WERI-Rb-1 (cell line): Measurements from ENCODE around the gene NES.

ENCODE experiments used
- DNase-seq: peaks from one replicate; pipeline ENCODE4 v3.0.0-alpha.2; 2020
- H3K27ac ChIP-seq: fragments of 250-450 bp; sonication (Bioruptor Pico); 2 replicates; pipeline ENCODE4 v1.5.1; 2020; ENCODE audit warnings: mild to moderate bottlenecking, moderate library complexity
- H3K27me3 ChIP-seq: fragments of 250-450 bp; sonication (Bioruptor Pico); 2 replicates; pipeline ENCODE4 v1.5.1; 2021; ENCODE audit warnings: mild to moderate bottlenecking, low read depth, moderate library complexity; ENCODE audit not compliant: insufficient read depth, severe bottlenecking
- H3K36me3 ChIP-seq: fragments of 250-450 bp; sonication (Bioruptor Pico); 2 replicates; pipeline ENCODE4 v1.5.1; 2020; ENCODE audit warnings: mild to moderate bottlenecking, moderate library complexity
- H3K4me3 ChIP-seq: 2 replicates; pipeline ENCODE4 v1.5.1; 2011; ENCODE audit warnings: low read depth, mild to moderate bottlenecking, control low read depth, low read length
- H3K9me3 ChIP-seq: fragments of 250-450 bp; sonication (Bioruptor Pico); 2 replicates; pipeline ENCODE4 v1.5.1; 2021; ENCODE audit warnings: mild to moderate bottlenecking, moderate library complexity; ENCODE audit not compliant: severe bottlenecking
- CTCF ChIP-seq: IDR thresholded peaks from 2 replicates; pipeline ENCODE4 v1.5.1; 2011; ENCODE audit warnings: low read depth, mild to moderate bottlenecking, control low read depth, inconsistent platforms, low read length

The NES gene, protein sequence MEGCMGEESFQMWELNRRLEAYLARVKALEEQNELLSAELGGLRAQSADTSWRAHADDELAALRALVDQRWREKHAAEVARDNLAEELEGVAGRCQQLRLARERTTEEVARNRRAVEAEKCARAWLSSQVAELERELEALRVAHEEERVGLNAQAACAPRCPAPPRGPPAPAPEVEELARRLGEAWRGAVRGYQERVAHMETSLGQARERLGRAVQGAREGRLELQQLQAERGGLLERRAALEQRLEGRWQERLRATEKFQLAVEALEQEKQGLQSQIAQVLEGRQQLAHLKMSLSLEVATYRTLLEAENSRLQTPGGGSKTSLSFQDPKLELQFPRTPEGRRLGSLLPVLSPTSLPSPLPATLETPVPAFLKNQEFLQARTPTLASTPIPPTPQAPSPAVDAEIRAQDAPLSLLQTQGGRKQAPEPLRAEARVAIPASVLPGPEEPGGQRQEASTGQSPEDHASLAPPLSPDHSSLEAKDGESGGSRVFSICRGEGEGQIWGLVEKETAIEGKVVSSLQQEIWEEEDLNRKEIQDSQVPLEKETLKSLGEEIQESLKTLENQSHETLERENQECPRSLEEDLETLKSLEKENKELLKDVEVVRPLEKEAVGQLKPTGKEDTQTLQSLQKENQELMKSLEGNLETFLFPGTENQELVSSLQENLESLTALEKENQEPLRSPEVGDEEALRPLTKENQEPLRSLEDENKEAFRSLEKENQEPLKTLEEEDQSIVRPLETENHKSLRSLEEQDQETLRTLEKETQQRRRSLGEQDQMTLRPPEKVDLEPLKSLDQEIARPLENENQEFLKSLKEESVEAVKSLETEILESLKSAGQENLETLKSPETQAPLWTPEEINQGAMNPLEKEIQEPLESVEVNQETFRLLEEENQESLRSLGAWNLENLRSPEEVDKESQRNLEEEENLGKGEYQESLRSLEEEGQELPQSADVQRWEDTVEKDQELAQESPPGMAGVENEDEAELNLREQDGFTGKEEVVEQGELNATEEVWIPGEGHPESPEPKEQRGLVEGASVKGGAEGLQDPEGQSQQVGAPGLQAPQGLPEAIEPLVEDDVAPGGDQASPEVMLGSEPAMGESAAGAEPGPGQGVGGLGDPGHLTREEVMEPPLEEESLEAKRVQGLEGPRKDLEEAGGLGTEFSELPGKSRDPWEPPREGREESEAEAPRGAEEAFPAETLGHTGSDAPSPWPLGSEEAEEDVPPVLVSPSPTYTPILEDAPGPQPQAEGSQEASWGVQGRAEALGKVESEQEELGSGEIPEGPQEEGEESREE (N-terminal part only)

GRCh38 chr1:156676820-156677615 lies at the start of gene NES:
TSS of gene NES (minus strand) at chr1:156677407. CDS start at chr1:156677264, 143 bp downstream.
- H3K36me3 ChIP-seq, result peaks cover 17% of the 10 kb centered on the region
- H3K9me3 ChIP-seq, result no peaks in the 10 kb centered on the region
- no peak for TF ChIP-seq CTCF
- peak within 1 kb of the TSS; percentile 27 for H3K4me3 ChIP-seq
- peak; percentile 87 for DNase-seq
- H3K27me3 ChIP-seq, result no peaks in the 10 kb centered on the region
- peak within 1 kb of the TSS; percentile 97 for H3K27ac ChIP-seq

- peak; percentile 88 for TF ChIP-seq CTCF
- peaks cover 67% of the 10 kb centered on the region for H3K36me3 ChIP-seq
- H3K4me3 ChIP-seq, result no peak overlapping the region
- H3K9me3 ChIP-seq, result no peaks in the 10 kb centered on the region
- DNase-seq, result peak; percentile 89
- no peaks in the 10 kb centered on the region for H3K27me3 ChIP-seq
- H3K27ac ChIP-seq, result no peak overlapping the region; the same call in 1 of the 2 replicates
These were observed 49.5 kb upstream of the NES start for GRCh38 chr1:156726549-156727226.

GRCh38 chr1:156725683-156726280 lies 48.6 kb upstream of the NES start:
- peak overlapping the region; percentile 11 for H3K27ac ChIP-seq
- no peak overlapping the region for H3K4me3 ChIP-seq
- peaks cover 76% of the 10 kb centered on the region for H3K36me3 ChIP-seq
- no peaks in the 10 kb centered on the region for H3K27me3 ChIP-seq
- TF ChIP-seq CTCF, result peak; percentile 100
- peak; percentile 96 for DNase-seq
- H3K9me3 ChIP-seq, result no peaks in the 10 kb centered on the region

DNA sequence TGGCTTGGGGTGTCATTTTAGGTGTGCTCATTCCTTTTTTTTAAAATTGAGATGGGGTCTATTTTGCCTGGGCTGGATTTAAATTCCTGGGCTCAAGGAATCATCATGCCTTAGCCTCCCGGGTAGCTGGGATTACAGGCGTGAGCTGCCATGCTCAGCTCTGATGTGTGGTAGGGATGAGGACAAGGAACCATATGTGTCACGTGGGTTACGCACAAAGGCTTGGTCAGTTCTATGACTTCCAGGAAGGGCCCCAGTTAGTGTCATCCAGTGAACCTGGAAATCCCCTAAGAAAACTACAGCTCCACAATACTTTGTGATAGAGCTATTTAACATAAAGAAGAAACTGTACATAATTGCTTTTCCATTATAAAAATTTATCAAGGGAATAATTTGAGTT lies 44.3 kb upstream of the NES start:
- no peaks in the 10 kb centered on the region for H3K27me3 ChIP-seq
- H3K4me3 ChIP-seq, result no peak overlapping the region
- H3K27ac ChIP-seq, result no peak overlapping the region
- H3K36me3 ChIP-seq, result peaks cover 67% of the 10 kb centered on the region
- DNase-seq, result no peak
- no peak for TF ChIP-seq CTCF
- H3K9me3 ChIP-seq, result no peaks in the 10 kb centered on the region
